ENCODE results near the gene MFAP2. TPM values are rescaled to one million over a fixed set of nuclear protein-coding genes. Genes with fewer than 3 reads are reported as not detected.

Gene MFAP2
- total RNA-seq, 1 experiment from 2014 or later: 141 TPM

GRCh38 chr1:16968372-16968771 is 12.0 kb downstream of the MFAP2 start (continued):
- TF ChIP-seq CTCF (IDR thresholded peaks at IDR 0.05) (no peak), CREB1 (CRISPR knock-in tag; IDR thresholded peaks at IDR 0.05) (no peak), ETV6 (CRISPR knock-in tag; IDR thresholded peaks at IDR 0.05) (no peak), CBFB (CRISPR knock-in tag; IDR thresholded peaks at IDR 0.05; ENCODE audit: low read depth) (no peak), RELA (CRISPR knock-in tag; IDR thresholded peaks at IDR 0.05; ENCODE audit: borderline replicate concordance) (no peak)
- TF ChIP-seq, protein P1, sequence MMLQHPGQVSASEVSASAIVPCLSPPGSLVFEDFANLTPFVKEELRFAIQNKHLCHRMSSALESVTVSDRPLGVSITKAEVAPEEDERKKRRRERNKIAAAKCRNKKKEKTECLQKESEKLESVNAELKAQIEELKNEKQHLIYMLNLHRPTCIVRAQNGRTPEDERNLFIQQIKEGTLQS (CRISPR knock-in tag; conservative IDR thresholded peaks at IDR 0.05): no peak

- no peak for DNase-seq (ENCODE audit: low spot score)
- H3K27ac Mint-ChIP-seq: no peak overlapping the region
- ATAC-seq: no peak
- H3K9me3 Mint-ChIP-seq: no peaks in the 10 kb centered on the region
- ChIA-PET CTCF (interaction anchor here (2.4 kb wide), 1 partner anchor 16 kb away, joined by 9 read pairs; no protein-coding TSS in a partner anchor), POLR2A (no interaction called here)
- no peaks in the 10 kb centered on the region for H3K27me3 Mint-ChIP-seq (ENCODE audit: low read depth)
- H3K4me3 Mint-ChIP-seq: no peak overlapping the region
- TF ChIP-seq ATF1 (CRISPR knock-in tag; IDR thresholded peaks at IDR 0.05) (no peak), ZNF512 (CRISPR knock-in tag; IDR thresholded peaks at IDR 0.05; ENCODE audit: borderline replicate concordance) (no peak), ZNF423 (CRISPR knock-in tag; IDR thresholded peaks at IDR 0.05) (no peak), KAT7 (CRISPR knock-in tag; IDR thresholded peaks at IDR 0.05; ENCODE audit: borderline replicate concordance) (no peak), ELF4 (CRISPR knock-in tag; IDR thresholded peaks at IDR 0.05; ENCODE audit: low read depth) (no peak), ETV6 (CRISPR knock-in tag; IDR thresholded peaks at IDR 0.05) (no peak), ATF2 (CRISPR knock-in tag; IDR thresholded peaks at IDR 0.05; ENCODE audit: borderline replicate concordance, low read depth) (no peak)
- TF ChIP-seq, protein P2, sequence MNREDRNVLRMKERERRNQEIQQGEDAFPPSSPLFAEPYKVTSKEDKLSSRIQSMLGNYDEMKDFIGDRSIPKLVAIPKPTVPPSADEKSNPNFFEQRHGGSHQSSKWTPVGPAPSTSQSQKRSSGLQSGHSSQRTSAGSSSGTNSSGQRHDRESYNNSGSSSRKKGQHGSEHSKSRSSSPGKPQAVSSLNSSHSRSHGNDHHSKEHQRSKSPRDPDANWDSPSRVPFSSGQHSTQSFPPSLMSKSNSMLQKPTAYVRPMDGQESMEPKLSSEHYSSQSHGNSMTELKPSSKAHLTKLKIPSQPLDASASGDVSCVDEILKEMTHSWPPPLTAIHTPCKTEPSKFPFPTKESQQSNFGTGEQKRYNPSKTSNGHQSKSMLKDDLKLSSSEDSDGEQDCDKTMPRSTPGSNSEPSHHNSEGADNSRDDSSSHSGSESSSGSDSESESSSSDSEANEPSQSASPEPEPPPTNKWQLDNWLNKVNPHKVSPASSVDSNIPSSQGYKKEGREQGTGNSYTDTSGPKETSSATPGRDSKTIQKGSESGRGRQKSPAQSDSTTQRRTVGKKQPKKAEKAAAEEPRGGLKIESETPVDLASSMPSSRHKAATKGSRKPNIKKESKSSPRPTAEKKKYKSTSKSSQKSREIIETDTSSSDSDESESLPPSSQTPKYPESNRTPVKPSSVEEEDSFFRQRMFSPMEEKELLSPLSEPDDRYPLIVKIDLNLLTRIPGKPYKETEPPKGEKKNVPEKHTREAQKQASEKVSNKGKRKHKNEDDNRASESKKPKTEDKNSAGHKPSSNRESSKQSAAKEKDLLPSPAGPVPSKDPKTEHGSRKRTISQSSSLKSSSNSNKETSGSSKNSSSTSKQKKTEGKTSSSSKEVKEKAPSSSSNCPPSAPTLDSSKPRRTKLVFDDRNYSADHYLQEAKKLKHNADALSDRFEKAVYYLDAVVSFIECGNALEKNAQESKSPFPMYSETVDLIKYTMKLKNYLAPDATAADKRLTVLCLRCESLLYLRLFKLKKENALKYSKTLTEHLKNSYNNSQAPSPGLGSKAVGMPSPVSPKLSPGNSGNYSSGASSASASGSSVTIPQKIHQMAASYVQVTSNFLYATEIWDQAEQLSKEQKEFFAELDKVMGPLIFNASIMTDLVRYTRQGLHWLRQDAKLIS (CRISPR knock-in tag; IDR thresholded peaks at IDR 0.05; ENCODE audit: borderline replicate concordance): no peak
- TF ChIP-seq, protein P3, sequence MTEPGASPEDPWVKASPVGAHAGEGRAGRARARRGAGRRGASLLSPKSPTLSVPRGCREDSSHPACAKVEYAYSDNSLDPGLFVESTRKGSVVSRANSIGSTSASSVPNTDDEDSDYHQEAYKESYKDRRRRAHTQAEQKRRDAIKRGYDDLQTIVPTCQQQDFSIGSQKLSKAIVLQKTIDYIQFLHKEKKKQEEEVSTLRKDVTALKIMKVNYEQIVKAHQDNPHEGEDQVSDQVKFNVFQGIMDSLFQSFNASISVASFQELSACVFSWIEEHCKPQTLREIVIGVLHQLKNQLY (CRISPR knock-in tag; IDR thresholded peaks at IDR 0.05): no peak
- H3K36me3 Mint-ChIP-seq: peaks cover 22% of the 10 kb centered on the region
- H3K4me1 Mint-ChIP-seq: peaks cover 13% of the 10 kb centered on the region
Observed at GRCh38 chr1:16967962-16968361, 12.5 kb downstream of the MFAP2 start.
